ENCODE measurements around the gene ITSN2.

DNA sequence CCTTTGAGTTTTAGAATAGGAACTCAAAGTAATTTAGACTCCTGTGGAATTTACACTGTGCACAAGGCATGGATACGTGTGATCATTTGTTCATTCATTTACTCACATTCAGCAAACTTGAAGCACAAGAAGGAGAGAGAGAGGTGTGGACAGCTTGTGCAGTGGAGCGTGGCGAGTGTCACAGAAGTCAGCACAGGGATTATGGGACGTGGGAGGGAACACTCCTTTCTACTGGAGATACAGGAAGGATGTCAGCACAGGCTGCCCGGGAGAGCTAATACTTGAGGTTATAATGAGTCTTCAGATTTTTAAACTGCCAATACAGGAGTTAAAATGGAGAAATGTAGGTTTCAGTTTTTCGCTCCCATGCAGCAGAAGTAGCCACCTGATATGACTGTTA, 178.5 kb downstream of the ITSN2 start:
- TF ChIP-seq RAD21 (conservative IDR thresholded peaks at IDR 0.05) = no peak
- TF ChIP-seq, protein P1, sequence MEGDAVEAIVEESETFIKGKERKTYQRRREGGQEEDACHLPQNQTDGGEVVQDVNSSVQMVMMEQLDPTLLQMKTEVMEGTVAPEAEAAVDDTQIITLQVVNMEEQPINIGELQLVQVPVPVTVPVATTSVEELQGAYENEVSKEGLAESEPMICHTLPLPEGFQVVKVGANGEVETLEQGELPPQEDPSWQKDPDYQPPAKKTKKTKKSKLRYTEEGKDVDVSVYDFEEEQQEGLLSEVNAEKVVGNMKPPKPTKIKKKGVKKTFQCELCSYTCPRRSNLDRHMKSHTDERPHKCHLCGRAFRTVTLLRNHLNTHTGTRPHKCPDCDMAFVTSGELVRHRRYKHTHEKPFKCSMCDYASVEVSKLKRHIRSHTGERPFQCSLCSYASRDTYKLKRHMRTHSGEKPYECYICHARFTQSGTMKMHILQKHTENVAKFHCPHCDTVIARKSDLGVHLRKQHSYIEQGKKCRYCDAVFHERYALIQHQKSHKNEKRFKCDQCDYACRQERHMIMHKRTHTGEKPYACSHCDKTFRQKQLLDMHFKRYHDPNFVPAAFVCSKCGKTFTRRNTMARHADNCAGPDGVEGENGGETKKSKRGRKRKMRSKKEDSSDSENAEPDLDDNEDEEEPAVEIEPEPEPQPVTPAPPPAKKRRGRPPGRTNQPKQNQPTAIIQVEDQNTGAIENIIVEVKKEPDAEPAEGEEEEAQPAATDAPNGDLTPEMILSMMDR (IDR thresholded peaks at IDR 0.05; ENCODE audit: poor library complexity, severe bottlenecking) = no peak
- no peak for TF ChIP-seq MXI1 (conservative IDR thresholded peaks at IDR 0.05; ENCODE audit: poor library complexity, severe bottlenecking)
- TF ChIP-seq POLR2AphosphoS5 (IDR thresholded peaks at IDR 0.05) = no peak
- no peak for TF ChIP-seq EP300 (conservative IDR thresholded peaks at IDR 0.05; ENCODE audit: poor library complexity, severe bottlenecking)
